SKM-1 treated with dmso at 0.1 percent for 144 hours (cell line): Measurements from ENCODE around the gene CRYBB1.

ENCODE experiments used
- DNase-seq: peaks from one replicate; lab custom pipeline; 2025; ENCODE audit not compliant: unreplicated experiment; lab: John Stamatoyannopoulos, UW

CRYBB1 gene

DNA sequence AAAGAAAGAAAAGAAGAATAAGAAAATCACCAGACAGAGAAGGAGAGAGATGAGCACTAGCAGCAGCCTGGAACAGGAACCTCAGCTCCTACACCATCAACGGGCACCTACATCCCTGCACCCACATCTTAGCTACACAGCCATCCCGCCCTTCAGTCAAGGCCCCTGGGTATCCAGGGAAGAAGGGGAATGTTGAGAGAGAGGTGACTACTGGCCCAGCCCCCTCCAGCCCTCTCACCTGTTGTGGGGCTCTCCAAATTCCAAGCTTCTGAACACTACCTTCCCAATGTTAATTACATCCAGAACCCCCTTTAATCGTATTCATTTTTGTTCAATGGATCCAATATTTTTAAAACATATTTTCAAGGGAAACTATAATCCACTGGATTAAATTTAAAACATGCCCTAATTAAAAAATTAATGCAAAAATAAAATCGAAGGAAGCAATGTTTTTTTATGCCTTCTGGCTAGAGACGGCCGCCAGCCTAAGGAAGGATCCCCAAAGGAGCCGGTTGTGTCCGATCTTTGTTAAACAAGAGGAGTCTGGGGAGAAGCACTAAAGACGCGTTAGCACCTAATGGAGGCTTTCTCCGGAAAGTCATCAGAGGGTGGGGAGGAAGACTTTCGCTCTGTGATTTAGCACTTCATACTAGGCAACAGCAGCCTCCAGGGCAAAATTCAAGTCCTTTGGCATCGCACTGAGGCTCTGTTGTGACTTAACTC is 37.4 kb downstream of the CRYBB1 start:
- DNase-seq = no peak

DNA sequence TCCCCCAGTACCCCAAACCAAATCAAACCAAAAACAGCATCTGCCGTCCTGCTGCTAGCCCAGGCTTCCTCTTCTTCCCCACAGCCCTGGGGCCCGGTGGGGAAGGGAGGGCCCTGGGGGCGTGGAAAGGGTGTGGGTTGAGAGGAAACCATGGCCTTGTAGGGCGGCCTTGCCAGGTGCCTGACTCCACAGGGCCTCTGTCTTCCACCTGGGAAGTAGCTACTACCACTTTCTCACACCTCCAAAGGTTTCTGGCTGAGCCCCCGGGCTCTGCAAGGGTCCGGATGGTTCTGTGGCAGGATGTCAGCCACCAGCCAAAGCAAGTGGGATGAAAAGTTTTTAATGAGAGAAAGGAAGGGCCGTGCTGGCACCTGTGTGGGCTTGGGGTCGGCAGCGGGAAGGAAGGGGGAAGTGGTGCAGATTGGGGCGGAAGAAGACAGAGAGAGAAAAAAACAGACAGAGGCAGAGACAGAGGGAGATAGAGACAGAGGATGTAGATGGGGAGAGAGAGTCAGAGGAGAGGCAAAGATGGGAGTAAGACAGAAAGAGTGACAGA is 38.4 kb downstream of the CRYBB1 start:
- peak; percentile 57 for DNase-seq

DNA sequence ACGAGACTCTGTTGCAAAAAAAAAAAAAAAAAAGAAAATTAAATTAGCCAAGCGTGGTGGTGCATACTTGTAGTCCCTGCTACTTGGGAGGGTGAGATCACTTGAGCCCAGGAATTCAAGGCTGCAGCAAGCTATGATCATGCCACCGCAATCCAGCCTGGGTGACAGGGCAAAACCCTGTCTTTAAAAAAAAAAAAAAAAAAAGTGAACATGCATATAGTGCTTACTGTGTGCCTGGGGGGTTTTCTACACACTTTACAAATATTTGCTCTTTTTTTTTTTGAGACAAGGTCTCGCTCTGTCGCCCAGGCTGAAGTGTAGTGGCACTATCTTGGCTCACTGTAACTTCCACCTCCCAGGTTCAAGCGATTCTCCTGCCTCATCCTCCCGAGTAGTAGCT is 40.7 kb downstream of the CRYBB1 start:
- no peak for DNase-seq

DNA sequence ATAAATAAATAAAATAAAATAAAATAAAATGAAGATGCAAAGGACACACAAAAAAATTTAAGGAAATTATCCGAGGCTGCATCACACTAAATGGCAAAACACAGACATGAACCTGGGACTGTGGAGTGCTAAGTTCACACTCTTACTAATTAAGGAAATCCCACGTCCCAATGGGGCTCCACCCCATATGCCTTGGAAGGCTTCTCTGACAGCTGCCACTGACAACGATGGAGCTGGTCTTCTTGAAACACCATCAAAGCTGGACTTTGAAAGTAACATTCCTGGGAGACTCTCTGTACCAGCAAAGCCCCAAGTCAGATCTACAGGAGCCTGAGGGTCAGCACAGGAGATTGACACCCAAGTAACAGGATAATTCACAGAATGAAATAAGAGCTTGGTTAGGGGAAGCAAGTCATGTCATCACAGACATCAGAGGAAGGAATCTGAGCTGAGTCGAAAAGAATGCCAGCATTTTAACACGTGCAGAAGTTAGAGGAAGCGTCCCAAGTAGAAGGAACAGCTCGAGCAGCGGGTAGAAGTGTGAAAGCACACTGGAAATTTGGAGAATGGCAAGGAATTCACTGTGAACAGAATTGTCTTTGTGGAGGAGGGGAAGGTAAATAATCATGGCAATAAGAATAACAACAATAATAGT is 41.7 kb downstream of the CRYBB1 start:
- DNase-seq = no peak

DNA sequence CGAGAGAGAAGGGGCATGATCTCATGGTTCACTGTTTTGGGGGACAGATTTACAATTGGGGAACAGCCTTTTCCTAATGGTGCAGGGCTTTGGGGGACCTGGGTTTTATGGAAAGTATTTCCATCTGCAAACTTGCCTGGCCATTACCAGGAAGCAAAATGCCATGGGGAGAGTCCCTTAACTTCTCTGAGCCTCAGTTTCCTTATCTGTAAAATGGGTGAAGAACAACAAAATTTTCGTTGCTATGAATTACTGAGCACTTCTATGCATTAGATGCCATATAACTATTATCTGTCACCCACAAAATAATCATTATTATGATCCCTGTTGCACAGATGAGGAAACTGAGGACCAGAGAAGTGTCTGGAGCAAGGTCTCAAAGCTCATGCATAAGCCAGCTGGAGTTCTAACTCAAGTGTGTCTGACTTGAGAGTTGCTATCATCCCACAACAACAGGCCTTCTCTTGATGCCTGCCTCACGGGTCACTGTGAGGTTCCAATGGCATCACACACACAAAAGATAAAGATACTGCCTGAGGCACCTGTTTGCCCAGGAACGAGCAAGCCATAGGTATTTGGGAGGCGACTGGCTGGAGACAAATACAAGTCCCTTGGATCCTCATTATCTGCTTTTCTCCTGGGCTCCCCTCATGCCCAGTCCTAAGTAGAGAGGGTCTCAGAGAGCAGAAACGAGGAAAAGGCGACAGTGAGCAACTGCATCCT is 43.7 kb downstream of the CRYBB1 start:
- no peak for DNase-seq

DNA sequence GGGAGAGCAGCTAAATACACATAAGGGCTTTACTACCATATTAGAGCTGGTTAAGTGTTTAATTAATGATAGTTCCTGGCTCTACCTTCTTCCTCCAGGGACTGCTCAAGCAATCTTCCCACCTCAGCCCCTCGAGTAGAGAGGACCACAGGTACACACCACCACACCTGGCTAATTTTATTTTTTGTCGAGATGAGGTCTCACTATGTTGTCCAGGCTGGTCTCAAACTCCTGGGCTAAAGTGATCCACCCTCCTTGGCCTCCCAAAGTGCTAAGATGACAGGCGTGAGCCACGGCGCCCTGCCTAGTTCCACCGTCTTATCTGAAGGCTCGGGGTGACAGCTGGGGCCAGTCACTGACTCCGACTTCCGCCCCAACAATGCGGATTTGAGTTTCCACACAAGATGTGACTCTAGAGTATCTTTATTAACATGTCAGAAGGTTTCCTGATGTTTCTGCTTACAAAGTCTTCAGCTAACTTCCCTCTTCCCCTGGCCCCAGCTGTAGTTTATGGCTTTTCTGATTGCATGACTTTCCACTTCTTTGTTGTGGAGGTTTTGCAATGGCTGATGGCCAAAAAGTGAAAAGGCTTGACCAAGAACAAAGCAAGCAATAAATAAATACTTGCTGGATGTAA is 44.7 kb downstream of the CRYBB1 start:
- peak; percentile 99 for DNase-seq

DNA sequence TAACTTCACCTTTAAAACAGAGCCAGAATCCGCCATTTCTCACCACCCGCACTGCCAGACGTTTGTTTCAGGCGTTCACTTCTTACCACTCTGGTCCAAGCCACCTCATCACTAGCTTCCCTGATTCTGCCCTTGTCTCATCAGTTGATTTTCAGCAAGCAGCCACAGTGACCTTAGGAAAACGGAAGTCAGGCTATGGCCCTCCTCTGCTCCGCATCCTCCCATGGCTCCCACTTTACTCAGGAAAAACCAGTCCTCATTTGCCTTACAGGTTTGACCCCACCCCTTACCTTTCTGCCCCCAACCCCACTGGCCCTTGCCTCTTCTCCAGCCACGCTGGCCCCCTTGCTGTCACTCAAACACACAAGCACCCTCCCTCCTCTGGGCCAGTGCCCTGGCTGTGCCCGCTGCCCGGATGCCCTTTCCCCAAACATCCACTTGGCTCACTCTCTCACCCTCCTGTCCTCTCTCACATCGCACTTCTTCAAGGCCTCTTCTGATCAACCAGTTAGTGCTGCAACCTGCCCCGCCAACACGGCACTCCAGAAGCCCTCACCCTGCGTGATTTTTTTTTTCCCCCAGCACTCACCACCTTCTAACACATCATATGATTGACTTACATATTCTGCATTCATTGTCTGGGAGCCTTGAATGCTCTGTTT is 46.8 kb downstream of the CRYBB1 start:
- no peak for DNase-seq

DNA sequence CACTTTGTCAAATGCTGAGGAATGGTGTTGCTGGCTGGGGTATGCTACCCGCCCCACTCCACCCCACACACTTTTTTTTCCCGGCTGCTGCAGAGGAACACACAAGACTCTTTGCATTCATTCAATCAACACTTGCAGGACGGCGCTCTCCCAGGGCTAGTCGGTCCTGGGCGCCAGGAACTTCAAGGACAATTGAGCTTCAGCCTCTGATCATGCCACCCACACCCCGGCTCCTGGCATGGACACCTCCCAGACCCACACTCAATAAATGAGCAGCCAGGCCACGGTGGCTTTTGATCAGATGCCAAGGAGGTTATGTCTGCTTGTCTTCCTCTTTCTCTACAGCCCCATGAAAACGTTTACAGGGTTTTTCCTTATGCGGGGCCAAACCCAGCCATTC is 47.7 kb downstream of the CRYBB1 start:
- DNase-seq = no peak

DNA sequence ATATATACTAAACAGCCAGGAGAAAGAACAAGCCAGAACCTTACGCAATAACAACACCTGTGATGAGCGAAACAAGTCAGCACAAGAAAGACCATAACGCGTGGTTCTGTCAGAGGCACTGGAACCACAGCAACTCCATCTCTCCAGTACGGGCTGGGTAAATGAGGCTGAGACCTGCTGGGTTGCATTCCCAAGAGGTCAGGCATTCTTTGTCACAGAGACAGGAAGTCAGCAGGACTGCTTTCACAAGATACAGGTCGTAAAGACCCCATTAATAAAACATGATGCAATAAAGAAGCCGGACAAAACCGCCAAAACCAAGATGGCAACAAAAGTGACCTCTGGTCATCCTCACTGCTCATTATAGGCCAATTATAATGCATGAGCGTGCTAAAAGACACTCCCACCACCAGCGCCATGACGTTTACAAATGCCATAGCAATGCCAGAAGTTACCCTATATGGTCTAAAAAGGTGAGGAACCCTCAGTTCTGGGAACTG is 49.6 kb downstream of the CRYBB1 start:
- no peak for DNase-seq

DNA sequence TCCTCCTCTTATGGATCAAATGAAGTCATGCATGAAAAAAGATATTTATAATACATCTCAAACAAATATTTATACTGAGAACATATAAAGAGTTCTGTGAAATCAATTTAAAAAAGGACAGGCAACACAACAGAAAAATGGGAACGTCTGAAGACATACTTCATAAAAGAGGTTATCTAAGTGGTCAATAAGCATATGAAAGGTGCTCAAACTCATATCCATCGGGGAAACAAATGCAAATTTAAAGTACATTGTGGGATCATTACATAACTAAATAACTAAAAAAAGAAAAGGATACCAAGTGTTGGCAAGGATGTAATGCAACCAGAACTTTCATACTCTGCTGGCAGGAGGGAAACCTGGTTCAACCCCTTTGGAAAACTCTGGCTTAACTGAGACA is 50.2 kb downstream of the CRYBB1 start:
- no peak for DNase-seq

DNA sequence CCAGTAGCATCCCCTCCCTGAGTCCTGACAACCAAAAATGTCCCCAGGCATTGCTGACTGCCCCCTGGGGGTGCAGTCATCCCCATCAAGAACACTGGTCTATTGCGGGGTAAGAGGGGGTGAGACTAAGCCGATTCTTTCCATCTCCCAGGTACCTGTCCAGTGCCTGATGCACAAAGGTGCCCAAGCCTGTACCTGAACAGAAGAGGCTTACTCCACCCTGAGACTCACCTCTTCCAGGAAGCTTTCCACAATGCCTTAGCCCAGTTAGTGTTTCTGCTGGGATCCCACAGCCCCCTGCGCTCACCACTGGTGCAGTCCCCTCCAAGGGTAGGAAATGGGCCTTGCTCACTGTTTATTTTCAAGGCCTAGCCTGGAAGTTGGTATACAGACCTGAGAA is 50.8 kb downstream of the CRYBB1 start:
- no peak for DNase-seq

DNA sequence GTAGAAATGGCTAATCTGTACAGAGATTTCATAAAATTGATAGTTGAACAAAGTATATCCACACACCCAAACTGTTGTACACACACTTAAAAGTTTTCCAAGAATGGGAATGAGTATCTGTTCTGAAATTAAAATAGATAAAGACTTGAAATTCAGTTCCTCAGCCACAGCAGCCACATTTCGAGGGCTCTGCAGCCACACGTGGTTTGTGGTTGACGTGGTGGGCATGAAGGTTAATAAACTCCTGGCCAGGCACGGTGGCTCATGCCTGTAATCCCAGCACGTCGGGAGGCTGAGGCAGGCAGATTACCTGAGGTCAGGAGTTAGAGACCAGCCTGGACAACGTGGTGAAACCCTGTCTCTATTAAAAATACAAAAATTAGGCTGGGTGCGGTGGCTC is 51.9 kb downstream of the CRYBB1 start:
- DNase-seq = no peak

DNA sequence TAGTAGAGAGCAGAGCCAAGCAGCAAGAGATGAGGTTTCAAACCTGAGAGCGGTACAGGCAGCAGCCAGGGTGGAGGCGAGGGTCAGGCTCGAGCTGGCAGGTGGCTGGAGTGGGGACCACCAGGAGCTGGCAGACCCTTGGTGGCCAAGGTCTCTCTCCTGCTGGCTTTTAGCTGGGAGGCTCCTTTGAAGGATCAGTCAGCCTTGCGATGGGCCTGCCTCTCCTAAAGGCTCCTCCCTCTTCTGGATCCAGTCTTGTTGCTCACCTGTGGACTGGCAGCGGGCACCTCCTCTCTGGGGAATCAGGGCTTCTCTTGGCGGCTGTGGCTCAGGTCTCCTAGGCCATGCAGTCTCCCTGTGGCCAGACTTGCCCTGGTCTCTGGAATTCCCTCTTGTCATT is 52.6 kb downstream of the CRYBB1 start:
- no peak for DNase-seq

DNA sequence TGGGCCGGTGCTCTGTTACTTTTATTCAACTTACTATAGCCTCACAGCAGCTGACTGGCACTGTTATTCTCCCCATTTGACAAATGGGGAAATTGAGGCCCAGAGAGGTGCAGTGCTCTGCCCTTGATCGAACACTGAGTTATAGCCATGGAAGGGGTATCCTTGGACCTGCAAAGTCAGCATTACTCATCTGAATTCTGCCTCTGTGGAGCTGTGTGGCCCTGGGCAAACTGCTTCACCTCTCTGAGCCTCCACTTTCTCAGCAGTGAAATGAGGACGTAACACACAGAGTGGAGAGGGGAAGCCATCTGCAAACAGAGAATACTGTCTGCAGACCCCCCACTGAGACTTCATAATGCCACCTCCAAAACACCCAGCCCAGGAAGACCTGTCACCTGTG is 53.2 kb downstream of the CRYBB1 start:
- DNase-seq = no peak

DNA sequence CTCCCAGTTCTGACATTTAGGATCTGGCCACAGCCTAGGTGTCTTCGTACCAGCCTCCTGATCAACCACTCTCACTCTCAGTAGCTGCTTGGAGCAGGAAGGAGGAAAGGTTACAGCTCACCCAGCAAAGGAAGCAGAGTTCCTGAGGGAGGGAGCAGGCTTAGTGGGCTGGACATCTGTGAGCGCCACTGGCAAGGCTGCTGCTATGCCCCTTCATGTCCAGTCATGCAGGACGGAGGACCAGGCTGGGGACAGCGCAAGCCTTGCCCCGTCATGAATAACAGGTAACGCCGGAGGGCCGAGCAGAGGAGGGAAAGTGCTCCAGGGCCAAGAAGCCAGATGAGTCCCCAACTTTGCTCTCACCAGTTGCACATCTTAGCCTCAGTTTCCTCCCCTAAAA is 53.6 kb downstream of the CRYBB1 start:
- DNase-seq = no peak

DNA sequence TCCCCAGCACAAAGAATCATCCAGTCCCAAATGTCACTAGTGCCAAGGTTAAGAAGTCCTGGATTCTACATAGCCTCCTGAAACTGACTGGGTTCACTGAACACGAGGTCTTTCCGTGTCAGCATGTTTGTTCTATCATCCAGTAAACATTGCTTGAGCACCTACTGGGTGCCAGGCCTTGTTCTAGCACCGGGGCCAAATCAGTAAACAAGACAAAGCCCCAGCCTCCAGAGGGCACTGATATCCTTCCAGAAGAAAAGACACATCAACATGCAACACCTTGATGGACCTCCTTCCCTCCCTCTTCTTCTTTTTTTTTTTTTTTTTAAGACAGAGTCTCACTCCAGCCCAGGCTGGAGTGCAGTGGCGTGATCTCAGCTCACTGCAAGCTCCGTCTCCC is 54.8 kb downstream of the CRYBB1 start:
- DNase-seq = no peak

DNA sequence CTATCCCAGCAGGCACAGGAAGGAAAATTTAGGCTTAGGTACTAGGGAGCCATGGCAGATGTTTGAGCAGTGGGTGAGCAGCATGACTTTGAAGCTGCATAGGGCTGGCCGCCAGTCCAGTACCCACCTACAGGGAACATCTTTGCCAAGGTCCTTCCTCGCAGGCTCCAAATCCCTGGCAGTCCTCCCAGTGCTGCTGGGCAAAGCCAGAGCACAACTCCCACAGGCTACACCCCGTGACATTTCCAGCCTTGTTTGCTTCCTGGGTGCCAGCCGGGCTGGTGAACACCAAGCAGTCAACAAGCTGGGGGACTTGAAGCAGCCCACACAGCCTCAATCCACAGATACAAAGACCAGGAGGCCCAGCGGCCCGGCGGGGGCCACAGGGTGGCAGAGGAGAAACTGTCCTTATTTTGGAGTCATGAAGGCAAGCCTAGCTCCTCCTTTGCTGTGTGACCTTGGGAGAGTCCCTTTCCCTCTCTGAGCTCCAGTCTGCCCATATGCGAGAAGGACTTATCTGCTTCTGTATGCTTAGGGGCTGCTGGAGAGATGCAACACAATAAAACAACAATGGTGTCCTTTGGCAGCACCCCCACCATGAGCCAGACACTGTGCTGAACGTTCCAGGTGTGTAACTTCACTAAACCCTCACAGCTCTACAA is 55.9 kb downstream of the CRYBB1 start:
- no peak for DNase-seq

DNA sequence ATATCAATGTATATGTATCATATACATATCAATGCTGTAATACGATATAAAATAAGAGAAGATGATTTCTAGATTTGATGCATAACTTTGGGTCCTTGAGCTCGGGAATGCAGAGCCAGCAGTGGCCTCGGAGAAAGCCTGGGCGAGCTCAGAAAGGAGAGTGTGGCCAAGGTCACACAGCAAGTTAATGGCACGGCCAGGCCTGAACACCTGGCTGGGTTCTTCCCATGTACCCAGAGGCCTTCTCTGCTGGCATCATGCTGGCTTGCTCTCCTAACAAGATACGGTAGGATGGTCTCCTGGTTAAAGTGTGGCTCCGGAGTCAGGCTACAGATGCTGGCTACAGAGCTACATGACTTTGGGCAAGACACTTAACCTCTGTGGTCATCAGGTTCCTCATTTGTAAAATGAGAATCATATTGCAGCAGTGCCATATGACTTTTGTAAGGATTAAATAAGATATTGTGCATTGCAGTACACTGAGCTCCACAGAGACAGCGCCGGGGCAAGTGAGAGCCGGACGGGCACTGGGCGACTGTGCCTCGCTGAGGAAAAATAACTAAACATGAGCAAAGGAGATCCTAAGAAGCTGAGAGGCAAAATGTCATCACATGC is 57.8 kb downstream of the CRYBB1 start:
- peak; percentile 21 for DNase-seq

DNA sequence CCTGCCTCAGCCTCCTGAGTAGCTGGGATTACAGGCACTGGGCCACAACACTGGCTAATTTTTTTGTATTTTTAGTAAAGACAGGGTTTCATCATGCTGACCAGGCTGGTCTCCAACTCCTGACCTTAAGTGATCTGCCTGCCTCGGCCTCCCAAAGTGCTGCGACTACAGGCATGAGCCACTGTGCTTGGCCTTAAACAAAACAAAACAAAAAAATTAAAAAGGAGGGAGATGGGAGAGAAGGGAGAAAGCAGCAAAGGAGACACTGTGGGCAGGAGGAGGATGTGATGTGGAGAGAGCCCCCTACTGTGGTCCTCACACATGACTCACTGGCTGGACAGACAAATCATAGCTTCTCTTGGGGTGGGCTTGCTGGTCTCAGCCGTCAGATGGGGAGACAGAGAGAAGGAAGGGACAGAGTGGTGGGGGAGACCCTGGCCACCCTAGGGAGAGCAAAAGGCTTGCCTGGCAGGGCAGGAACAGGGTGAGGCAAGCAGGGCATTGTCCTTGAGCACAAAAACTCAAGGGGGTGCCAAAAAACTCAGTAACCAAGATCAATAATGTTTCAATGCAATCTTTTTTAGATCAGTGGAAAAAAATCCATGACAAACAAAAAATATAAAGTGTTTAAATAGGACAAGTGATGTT is 59.5 kb downstream of the CRYBB1 start:
- no peak for DNase-seq
